ENCODE measurements around the gene C1QTNF2. TPM values are rescaled to one million over a fixed set of nuclear protein-coding genes. Genes with fewer than 3 reads are reported as not detected.
A peak's percentile ranks its signal among the peaks of the same experiment; 100 is the strongest.

Gene C1QTNF2
- total and polyA plus RNA-seq, 2 of the 13 experiments (the other 11 are each of a cell fraction or from before 2014, with no cell fraction given): not detected

GRCh38 chr5:160399402-160400353 lies 29.3 kb upstream of the C1QTNF2 start, which contains the start of gene FAM200C (continued):
- TF ChIP-seq, protein P1, sequence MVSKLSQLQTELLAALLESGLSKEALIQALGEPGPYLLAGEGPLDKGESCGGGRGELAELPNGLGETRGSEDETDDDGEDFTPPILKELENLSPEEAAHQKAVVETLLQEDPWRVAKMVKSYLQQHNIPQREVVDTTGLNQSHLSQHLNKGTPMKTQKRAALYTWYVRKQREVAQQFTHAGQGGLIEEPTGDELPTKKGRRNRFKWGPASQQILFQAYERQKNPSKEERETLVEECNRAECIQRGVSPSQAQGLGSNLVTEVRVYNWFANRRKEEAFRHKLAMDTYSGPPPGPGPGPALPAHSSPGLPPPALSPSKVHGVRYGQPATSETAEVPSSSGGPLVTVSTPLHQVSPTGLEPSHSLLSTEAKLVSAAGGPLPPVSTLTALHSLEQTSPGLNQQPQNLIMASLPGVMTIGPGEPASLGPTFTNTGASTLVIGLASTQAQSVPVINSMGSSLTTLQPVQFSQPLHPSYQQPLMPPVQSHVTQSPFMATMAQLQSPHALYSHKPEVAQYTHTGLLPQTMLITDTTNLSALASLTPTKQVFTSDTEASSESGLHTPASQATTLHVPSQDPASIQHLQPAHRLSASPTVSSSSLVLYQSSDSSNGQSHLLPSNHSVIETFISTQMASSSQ (IDR thresholded peaks at IDR 0.05; ENCODE audit: low read depth): no peak
- TF ChIP-seq, protein P1 (CRISPR knock-in tag; IDR thresholded peaks at IDR 0.05; ENCODE audit: borderline replicate concordance): no peak; the same call in 1 of the 2 replicates
- TF ChIP-seq, protein P2, sequence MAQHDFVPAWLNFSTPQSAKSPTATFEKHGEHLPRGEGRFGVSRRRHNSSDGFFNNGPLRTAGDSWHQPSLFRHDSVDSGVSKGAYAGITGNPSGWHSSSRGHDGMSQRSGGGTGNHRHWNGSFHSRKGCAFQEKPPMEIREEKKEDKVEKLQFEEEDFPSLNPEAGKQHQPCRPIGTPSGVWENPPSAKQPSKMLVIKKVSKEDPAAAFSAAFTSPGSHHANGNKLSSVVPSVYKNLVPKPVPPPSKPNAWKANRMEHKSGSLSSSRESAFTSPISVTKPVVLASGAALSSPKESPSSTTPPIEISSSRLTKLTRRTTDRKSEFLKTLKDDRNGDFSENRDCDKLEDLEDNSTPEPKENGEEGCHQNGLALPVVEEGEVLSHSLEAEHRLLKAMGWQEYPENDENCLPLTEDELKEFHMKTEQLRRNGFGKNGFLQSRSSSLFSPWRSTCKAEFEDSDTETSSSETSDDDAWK (CRISPR knock-in tag; IDR thresholded peaks at IDR 0.05): no peak
- TF ChIP-seq, protein P3, sequence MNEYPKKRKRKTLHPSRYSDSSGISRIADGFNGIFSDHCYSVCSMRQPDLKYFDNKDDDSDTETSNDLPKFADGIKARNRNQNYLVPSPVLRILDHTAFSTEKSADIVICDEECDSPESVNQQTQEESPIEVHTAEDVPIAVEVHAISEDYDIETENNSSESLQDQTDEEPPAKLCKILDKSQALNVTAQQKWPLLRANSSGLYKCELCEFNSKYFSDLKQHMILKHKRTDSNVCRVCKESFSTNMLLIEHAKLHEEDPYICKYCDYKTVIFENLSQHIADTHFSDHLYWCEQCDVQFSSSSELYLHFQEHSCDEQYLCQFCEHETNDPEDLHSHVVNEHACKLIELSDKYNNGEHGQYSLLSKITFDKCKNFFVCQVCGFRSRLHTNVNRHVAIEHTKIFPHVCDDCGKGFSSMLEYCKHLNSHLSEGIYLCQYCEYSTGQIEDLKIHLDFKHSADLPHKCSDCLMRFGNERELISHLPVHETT (CRISPR knock-in tag; conservative IDR thresholded peaks at IDR 0.05): 0 out of 2 replicates have a peak, but pooled peaks have one; percentile 31
- 0 out of 2 replicates have a peak, but pooled peaks have one; percentile 35 for TF ChIP-seq ZNF510 (CRISPR knock-in tag; IDR thresholded peaks at IDR 0.05; ENCODE audit: low read depth)
- TF ChIP-seq ZMYM2 (CRISPR knock-in tag; IDR thresholded peaks at IDR 0.05): no peak
- TF ChIP-seq ETV6 (CRISPR knock-in tag; conservative IDR thresholded peaks at IDR 0.05): peak; percentile 76; the same call in 1 of the 2 replicates
- TF ChIP-seq NFE2L1 (CRISPR knock-in tag; IDR thresholded peaks at IDR 0.05; ENCODE audit: borderline replicate concordance): no peak
- peak; percentile 90 for TF ChIP-seq RBFOX2 (IDR thresholded peaks at IDR 0.05; ENCODE audit: low read depth, low read length)
- TF ChIP-seq DNMT3B (CRISPR knock-in tag; conservative IDR thresholded peaks at IDR 0.05): 0 out of 2 replicates have a peak, but pooled peaks have one; percentile 41
- no peak for TF ChIP-seq IKZF4 (CRISPR knock-in tag; IDR thresholded peaks at IDR 0.05; ENCODE audit: borderline replicate concordance, low read depth, not compliant biosample characterization)
- TF ChIP-seq ZNF883 (CRISPR knock-in tag; IDR thresholded peaks at IDR 0.05; ENCODE audit: not compliant biosample characterization): peak; percentile 79
- TF ChIP-seq REST (IDR thresholded peaks at IDR 0.05; ENCODE audit: borderline replicate concordance in 1 of 2, low read depth in 1 of 2, low read length in 2 of 2): no peak; a peak in 1 of 4 replicates
- TF ChIP-seq, protein P4, sequence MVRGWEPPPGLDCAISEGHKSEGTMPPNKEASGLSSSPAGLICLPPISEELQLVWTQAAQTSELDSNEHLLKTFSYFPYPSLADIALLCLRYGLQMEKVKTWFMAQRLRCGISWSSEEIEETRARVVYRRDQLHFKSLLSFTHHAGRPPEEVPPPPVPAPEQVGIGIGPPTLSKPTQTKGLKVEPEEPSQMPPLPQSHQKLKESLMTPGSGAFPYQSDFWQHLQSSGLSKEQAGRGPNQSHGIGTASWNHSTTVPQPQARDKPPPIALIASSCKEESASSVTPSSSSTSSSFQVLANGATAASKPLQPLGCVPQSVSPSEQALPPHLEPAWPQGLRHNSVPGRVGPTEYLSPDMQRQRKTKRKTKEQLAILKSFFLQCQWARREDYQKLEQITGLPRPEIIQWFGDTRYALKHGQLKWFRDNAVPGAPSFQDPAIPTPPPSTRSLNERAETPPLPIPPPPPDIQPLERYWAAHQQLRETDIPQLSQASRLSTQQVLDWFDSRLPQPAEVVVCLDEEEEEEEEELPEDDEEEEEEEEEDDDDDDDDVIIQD (CRISPR knock-in tag; IDR thresholded peaks at IDR 0.05; ENCODE audit: low read depth): no peak
